Activated CD4-positive, CD25-positive, alpha-beta regulatory T cell (primary cell): ENCODE results near the gene CFTR.
"Not testable (repeated sequence)": the region's sequence is repeated elsewhere in the genome, so short reads cannot be mapped to it uniquely, and the experiment has no call there.

Source experiments
- DNase-seq, 4 experiments: peaks; one replicate each; lab custom pipeline; 2025; lab: John Stamatoyannopoulos, UW

CFTR gene

DNA sequence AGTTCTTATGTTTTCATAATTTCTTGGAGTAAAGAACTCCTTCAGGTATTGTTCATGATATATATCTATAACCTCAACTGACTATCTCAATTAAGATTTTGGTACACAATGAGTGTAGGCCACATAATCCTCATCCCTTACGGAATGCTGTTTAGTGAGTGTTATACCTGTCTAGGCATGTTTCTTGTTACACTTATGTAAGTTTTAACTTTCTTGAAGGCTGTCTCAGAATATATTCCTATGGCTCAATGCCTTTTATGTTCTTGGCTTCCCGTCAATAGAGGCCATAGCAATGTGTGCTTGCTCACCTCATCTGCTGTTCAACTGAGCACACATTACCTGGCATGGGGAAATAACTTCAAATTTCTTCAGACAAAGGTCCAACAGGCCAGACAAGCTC lies 208.3 kb downstream of the CFTR start:
- no peak for DNase-seq

DNA sequence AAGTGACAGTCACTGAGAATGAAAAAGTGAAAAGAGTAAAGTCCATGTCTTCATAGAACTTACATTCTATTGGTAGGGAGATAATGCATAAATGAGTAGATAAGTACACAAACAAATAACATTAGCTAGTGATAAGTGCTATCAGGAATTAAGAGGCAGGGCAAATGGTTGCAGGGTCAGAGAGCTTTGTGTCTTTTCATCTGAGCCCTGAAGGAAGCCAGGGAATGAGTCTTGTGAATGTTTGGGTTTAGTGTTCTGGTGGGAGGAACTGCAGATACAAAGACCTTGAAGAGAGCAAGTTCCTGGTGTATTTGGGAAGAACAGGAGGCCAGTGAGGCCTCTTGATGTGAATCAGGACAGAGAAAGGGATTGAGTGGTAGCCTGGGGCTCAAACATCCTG lies 209.6 kb downstream of the CFTR start:
- DNase-seq: no peak

DNA sequence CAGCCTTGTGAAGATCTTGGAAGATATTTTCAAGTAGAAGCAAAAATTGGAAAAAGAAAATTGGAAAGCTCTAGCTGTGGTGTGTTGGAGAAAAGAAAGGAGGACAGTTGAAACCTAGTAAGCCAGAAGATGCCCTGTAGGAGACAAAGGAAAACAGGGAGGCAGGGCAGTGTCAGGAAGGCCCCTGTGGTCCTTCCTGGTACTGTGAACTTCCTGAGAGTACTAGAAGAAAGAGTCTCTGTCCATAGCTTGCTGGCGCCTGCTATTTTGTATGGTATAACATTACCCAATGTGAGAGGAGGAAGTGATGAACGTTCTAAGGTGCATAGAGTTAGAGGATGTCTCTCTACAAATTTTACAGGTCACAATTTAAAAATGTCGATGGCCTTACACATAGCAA lies 210.3 kb downstream of the CFTR start:
- no peak for DNase-seq

DNA sequence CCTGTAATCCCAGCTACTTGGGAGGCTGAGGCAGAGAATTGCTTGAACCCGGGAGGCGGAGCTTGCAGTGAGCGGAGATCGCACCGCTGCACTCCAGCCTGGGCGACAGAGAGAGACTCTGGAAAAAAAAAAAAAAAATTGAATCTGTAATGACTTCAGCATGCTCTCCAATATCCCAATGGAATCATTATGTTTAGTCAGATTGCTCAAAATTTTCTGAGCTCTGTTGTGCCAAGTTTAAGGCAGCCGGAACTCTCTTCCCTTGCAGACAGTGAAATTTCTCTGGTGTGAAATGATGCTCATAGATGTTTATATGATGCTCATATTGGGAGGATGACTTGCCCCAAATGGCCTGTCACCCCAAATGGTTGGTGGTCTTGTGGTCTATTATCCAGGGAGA lies 212.5 kb downstream of the CFTR start:
- DNase-seq: no peak

DNA sequence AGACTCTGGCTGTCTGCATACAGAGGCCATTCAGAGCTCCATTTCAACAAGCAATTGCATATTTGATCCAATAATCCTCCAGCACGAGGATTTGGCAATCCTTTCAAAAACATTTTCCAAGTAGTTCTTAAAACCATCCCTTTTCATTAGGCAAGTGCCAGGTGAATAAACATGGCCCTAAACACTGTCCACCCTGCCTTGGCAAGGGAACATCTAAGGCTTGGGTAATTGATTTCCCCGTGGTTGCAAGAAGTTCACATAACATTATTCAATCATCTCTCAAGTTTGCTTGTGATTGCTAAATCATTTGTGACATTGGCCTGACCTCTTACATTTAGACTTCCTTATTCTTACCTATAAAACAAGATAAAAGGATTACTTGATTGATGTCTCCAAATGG lies 218.2 kb downstream of the CFTR start:
- no peak for DNase-seq

DNA sequence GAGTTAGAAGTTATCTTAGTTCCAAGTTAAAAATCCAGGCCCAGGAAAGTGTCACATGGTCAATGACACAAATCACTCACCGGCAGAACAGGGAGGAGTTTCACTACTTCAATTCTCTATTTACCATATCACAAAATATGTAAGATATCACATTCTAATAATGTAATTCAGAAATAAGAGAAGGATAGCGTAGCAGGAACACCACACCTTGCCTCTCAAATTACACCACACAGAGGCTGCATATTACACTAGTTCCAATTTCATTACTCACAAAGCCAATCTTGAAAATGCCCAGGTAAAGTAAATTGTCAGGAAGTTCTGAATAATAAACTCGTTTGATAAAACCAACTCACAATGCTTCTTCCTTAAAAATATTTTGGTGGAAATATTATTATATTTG lies 224.2 kb downstream of the CFTR start:
- no peak for DNase-seq

DNA sequence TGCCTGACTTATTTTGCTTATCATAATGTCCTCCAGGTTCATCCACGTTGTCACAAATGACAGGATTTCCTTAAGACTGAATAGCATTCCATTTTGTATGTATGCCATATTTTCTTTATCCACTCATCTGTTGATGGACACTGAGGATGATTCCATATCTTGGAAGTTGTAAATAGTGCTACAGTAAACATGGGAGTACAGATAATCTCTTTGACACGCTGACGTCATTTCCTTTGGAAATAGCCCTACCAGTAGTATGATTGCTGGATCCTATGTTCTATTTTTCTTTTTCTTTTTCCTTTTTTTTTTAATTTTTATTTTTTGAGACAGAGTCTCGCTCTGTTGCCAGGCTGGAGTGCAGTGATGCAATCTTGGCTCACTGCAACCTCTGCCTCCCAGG lies 225.8 kb downstream of the CFTR start:
- no peak for DNase-seq

DNA sequence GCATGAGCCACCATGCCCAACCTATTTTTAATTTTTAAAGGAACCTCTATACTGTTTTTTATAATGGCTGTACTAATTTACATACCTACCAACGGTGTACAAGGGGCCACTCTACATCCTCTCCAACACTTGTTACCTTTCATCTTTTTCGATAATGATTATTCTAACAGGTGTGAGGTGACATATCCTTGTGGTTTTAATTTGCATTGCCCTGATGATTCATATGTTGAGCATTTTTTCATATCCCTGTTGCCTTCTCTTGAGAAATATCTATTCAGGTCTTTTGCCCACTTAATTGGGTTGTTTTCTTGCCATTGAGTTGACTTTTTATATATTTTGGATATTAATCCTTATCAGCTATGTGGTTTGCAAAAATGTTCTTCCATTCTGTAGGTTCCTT lies 226.4 kb downstream of the CFTR start:
- DNase-seq: no peak

DNA sequence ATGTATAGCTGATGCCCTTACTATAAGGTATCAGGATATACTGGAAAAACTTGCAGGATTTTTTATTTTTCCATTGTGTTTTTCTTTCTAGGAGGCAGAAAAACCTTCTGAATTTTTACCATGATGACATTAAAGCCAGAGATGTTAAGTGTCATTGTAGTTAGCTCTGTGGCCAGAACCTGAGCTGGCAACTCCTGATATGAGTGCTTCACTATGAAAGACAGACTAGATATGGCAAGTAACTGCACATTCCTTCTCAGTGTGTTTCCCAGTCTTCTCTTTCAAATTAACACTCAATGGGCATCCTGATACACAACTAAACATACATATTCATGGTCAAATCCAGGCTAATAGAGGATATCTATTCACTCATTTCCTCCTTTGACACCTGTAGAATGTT lies 227.3 kb downstream of the CFTR start:
- no peak for DNase-seq

DNA sequence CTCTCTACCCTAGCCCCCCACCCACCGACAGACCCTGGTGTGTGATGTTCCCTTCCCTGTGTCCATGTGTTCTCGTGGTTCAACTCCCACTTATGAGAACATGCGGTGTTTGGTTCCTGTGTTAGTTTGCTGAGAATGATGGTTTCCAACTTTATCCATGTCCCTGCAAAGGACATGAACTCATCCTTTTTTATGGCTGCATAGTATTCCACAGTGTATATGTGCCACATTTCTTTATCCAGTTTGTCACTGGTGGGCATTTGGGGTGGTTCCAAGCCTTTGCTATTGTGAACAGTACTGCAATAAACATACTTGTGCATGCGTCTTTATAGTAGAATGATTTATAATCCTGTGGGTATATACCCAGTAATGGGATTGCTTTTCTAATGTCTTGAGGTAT lies 228.3 kb downstream of the CFTR start:
- DNase-seq: not testable (repeated sequence)

DNA sequence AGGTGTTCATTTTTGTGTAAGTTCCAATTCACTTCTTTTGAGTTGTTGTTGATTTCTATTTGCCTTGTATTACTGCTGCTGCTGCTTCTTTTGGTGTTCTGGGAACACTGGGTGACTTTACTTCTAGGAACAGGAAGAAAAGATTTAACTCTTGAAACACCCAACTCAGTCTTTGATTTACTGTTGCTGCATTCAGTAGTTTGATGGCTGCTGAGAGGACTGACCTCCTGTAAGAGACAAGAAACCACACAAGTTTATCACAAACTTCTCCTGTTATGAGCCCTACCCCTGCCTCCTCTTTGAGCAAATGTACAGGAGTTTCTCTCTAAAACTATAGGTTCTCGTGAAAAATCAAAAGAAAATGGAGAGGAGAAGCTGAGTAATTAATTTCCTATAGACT lies 231.7 kb downstream of the CFTR start:
- DNase-seq: no peak

DNA sequence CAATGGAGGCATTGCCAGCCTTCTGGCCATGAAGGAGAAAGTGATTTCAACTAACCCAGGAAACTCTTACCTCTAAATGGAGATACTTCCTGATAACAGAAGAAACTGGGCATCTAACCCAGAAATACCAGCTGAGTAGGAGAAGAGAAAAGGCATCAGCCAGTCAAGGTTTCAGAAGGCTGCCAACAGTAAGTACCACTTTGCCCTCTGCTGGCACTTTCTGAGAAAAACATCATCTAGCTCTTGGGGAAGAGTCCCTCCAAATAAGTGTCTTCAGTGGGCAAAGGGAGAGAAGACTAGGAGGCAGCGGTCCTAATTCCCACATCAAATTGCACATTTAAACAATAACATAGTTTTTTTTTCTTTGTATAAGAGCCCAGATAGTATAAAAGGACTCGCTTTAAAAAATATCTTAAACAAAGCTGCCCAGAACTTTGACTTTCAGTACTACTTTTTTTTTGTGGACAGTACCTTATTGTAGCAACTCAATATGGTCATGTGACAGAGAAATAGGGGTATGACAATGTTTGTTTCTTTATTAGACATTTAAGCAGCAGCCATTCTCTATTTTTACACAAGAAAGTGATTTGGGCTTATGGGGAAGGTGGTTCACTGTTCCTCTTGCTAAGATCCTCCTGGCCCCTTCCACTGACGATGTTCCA lies 236.1 kb downstream of the CFTR start:
- no peak for DNase-seq

DNA sequence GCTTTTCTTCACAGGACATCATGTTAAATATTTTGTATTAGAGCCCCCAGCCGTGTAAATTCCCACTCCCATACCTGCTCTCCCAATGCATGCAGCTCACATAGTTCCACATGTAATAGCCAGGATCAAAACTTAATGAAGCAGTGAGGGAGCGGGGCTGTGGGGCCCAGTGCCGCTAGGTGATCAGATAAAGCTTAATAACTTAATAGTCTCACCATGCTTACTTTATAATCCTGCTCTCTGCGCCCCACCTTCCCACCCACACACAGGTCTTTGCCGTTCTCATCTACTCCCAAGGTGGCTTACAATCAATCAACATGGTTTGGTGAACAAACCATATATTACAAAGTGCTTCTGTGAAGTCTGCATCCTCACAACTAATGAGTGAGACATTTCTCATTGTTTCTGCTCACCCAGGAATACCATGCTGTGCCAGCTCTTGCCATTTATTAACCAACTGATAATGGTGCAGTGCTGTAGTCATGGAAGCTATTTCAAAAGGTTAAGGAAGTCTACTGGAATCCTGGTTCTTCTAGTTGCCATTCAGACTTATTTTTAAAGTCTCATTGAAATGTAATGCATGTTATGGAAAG lies 237.0 kb downstream of the CFTR start:
- no peak for DNase-seq

DNA sequence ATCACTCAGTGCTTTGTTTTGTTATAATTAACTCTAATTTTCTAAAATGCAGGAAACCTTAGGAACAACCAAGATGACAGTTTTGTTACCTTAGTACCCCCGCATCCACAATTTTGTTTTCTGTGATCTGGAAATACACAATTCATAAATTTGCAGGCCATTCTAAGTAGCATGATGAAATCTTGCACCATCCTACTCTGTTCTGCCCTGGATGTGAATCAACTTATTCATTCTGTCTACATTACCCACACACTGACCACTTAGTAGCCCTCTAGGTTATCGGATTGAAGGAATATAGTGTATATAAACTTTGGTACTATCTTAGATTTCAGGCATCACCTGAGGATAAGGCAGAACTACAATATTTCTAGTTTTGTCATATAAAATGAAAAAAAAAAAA lies 237.5 kb downstream of the CFTR start:
- DNase-seq: no peak
